Measurements from ENCODE around the gene EIF2B1. TPM values are rescaled to one million over a fixed set of nuclear protein-coding genes. Genes with fewer than 3 reads are reported as not detected.

The EIF2B1 gene
- total RNA-seq, 1 experiment from 2014 or later, result 46.5 TPM

DNA sequence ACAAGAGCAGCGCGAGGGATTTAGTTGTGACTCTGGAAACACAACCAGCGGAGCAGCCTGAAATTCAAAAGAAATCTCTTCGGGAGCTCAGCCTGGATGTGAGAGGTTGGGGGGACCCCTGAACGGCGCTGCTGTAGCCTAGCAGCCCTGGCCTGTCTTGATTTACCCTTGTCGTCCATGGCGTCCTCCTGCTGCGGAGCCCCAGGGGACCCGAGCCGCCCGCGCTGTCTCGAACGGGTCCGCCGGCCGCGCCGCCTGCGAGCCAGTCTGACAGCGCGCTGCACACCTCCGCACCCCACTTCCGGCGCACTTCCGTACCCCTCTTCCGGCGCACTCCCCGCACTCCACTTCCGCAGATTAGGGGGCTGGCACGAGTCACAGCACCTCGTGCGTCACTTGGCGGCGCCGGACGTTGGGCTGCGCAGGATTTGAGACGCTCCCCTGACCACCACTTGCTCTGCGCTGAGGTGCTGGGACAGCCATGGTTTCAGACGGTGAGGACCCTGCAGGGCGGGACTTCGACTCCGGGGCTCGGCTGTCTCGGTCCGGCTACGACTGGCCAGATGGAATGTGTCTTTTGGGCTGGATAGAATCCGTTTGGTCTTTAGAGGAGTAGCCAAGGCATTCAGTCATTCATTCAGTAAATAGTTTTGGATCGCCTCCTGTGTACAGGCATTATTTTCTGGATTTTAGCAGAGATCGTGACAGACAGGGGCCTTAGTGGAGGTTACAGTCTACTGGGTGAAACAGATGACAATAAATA lies at the start of gene EIF2B1, which contains the start of gene GTF2H3 (continued):
- TF ChIP-seq, protein P1, sequence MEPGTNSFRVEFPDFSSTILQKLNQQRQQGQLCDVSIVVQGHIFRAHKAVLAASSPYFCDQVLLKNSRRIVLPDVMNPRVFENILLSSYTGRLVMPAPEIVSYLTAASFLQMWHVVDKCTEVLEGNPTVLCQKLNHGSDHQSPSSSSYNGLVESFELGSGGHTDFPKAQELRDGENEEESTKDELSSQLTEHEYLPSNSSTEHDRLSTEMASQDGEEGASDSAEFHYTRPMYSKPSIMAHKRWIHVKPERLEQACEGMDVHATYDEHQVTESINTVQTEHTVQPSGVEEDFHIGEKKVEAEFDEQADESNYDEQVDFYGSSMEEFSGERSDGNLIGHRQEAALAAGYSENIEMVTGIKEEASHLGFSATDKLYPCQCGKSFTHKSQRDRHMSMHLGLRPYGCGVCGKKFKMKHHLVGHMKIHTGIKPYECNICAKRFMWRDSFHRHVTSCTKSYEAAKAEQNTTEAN (CRISPR knock-in tag; IDR thresholded peaks at IDR 0.05), result peak; percentile 80; the same call in 1 of the 2 replicates
- TF ChIP-seq TEAD4 (CRISPR knock-in tag; IDR thresholded peaks at IDR 0.05) (0 out of 2 replicates have a peak, but pooled peaks have one; percentile 10), E2F4 (CRISPR knock-in tag; IDR thresholded peaks at IDR 0.05; ENCODE audit: borderline replicate concordance, low read depth) (no peak), ARID4B (CRISPR knock-in tag; IDR thresholded peaks at IDR 0.05; ENCODE audit: borderline replicate concordance) (peak; percentile 65; the same call in 1 of the 2 replicates), JUN (CRISPR knock-in tag; IDR thresholded peaks at IDR 0.05) (no peak), TEAD1 (CRISPR knock-in tag; IDR thresholded peaks at IDR 0.05) (peak; percentile 88; the same call in 1 of the 2 replicates), HMGA2 (CRISPR knock-in tag; IDR thresholded peaks at IDR 0.05) (no peak), NR2C2 (CRISPR knock-in tag; IDR thresholded peaks at IDR 0.05) (no peak), ZBTB21 (CRISPR knock-in tag; IDR thresholded peaks at IDR 0.05; ENCODE audit: borderline replicate concordance) (peak; percentile 88; the same call in 1 of the 2 replicates), ETV6 (CRISPR knock-in tag; IDR thresholded peaks at IDR 0.05) (peak; percentile 91; the same call in 1 of the 2 replicates), ATF6 (CRISPR knock-in tag; IDR thresholded peaks at IDR 0.05) (no peak), ATF3 (CRISPR knock-in tag; conservative IDR thresholded peaks at IDR 0.05) (no peak), MYBL2 (CRISPR knock-in tag; IDR thresholded peaks at IDR 0.05) (peak; percentile 82; the same call in 1 of the 2 replicates), ZNF396 (CRISPR knock-in tag; IDR thresholded peaks at IDR 0.05; ENCODE audit: borderline replicate concordance) (no peak), HMGXB4 (CRISPR knock-in tag; IDR thresholded peaks at IDR 0.05) (no peak; the same call in 1 of the 2 replicates), OVOL2 (CRISPR knock-in tag; IDR thresholded peaks at IDR 0.05; ENCODE audit: borderline replicate concordance) (no peak)
- TF ChIP-seq, protein P2, sequence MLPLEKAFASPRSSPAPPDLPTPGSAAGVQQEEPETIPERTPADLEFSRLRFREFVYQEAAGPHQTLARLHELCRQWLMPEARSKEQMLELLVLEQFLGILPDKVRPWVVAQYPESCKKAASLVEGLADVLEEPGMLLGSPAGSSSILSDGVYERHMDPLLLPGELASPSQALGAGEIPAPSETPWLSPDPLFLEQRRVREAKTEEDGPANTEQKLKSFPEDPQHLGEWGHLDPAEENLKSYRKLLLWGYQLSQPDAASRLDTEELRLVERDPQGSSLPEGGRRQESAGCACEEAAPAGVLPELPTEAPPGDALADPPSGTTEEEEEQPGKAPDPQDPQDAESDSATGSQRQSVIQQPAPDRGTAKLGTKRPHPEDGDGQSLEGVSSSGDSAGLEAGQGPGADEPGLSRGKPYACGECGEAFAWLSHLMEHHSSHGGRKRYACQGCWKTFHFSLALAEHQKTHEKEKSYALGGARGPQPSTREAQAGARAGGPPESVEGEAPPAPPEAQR (CRISPR knock-in tag; IDR thresholded peaks at IDR 0.05), result no peak
- TF ChIP-seq, protein P3, sequence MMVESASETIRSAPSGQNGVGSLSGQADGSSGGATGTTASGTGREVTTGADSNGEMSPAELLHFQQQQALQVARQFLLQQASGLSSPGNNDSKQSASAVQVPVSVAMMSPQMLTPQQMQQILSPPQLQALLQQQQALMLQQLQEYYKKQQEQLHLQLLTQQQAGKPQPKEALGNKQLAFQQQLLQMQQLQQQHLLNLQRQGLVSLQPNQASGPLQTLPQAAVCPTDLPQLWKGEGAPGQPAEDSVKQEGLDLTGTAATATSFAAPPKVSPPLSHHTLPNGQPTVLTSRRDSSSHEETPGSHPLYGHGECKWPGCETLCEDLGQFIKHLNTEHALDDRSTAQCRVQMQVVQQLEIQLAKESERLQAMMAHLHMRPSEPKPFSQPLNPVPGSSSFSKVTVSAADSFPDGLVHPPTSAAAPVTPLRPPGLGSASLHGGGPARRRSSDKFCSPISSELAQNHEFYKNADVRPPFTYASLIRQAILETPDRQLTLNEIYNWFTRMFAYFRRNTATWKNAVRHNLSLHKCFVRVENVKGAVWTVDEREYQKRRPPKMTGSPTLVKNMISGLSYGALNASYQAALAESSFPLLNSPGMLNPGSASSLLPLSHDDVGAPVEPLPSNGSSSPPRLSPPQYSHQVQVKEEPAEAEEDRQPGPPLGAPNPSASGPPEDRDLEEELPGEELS (CRISPR knock-in tag; IDR thresholded peaks at IDR 0.05), result peak; percentile 89
- TF ChIP-seq, protein P4, sequence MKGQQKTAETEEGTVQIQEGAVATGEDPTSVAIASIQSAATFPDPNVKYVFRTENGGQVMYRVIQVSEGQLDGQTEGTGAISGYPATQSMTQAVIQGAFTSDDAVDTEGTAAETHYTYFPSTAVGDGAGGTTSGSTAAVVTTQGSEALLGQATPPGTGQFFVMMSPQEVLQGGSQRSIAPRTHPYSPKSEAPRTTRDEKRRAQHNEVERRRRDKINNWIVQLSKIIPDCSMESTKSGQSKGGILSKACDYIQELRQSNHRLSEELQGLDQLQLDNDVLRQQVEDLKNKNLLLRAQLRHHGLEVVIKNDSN (CRISPR knock-in tag; IDR thresholded peaks at IDR 0.05), result peak; percentile 61; the same call in 1 of the 2 replicates

Data from WTC11 (cell line).